ENCODE results near the gene TMUB2.

- no peak for TF ChIP-seq CTCF (IDR thresholded peaks at IDR 0.05)
- TF ChIP-seq POLR2A (IDR thresholded peaks at IDR 0.05), result no peak
- TF ChIP-seq POLR2AphosphoS5 (IDR thresholded peaks at IDR 0.05; ENCODE audit: insufficient read depth in 1 of 2, low read depth in 1 of 2), result no peak
Observed at GRCh38 chr17:44176671-44177501, 9.9 kb upstream of the TMUB2 start.

Measured in vagina (tissue), 2 donors.